HepG2 (cell line): ENCODE measurements around the gene MEF2B. TPM values are rescaled to one million over a fixed set of nuclear protein-coding genes. Genes with fewer than 3 reads are reported as not detected.
A peak's percentile ranks its signal among the peaks of the same experiment; 100 is the strongest.

Experiments
- ARNT ChIP-seq: fragments of 450-650 bp; IDR thresholded peaks from 2 replicates; pipeline ENCODE4 v1.6.1; 2017
- BCL3 ChIP-seq: sonication (generic); formaldehyde crosslinking; IDR thresholded peaks from 2 replicates; pipeline ENCODE4 v1.5.1; 2020; ENCODE audit warnings: mild to moderate bottlenecking, missing genetic modification reagents, moderate library complexity
- CHCHD3 ChIP-seq: sonication (generic); formaldehyde crosslinking; IDR thresholded peaks from 2 replicates; pipeline ENCODE4 v1.8.0; 2022; ENCODE audit warnings: mild to moderate bottlenecking, missing genetic modification reagents, moderate library complexity
- ESRRA ChIP-seq: sonication (generic); formaldehyde crosslinking; IDR thresholded peaks from 2 replicates; pipeline ENCODE4 v1.5.1; 2020; ENCODE audit warnings: mild to moderate bottlenecking, low read depth, missing genetic modification reagents
- FOXO4 ChIP-seq: sonication (generic); formaldehyde crosslinking; conservative IDR thresholded peaks from 2 replicates; pipeline ENCODE4 v1.8.1; 2023; ENCODE audit warnings: missing genetic modification reagents
- HES4 ChIP-seq: sonication (generic); formaldehyde crosslinking; IDR thresholded peaks from 2 replicates; pipeline ENCODE4 v1.9.0; 2021; ENCODE audit warnings: mild to moderate bottlenecking, missing genetic modification reagents, borderline replicate concordance
- KLF16 ChIP-seq, 2 experiments: sonication (generic) in 1 of 2; formaldehyde crosslinking in 1 of 2; IDR thresholded peaks; 2 replicates each; pipeline versions ENCODE4 v1.6.1 to v1.8.0; 2016 to 2023; ENCODE audit warnings: missing genetic modification reagents in 2 of 2, missing compliant biosample characterization in 1 of 2
- MIER2 ChIP-seq: IDR thresholded peaks from 2 replicates; pipeline ENCODE4 v1.6.1; 2016; ENCODE audit warnings: missing biosample characterization, missing genetic modification reagents
- RFXANK ChIP-seq: IDR thresholded peaks from 2 replicates; pipeline ENCODE4 v1.6.1; 2016
- RNF2 ChIP-seq: fragments of 450-650 bp; conservative IDR thresholded peaks from 2 replicates; pipeline ENCODE4 v1.6.1; 2016; ENCODE audit warnings: low read depth
- SKI ChIP-seq: fragments of 450-650 bp; IDR thresholded peaks from one replicate; pipeline ENCODE4 v1.6.1; 2018; ENCODE audit warnings: mild to moderate bottlenecking; ENCODE audit not compliant: partially characterized antibody
- SOX6 ChIP-seq, 2 experiments: fragments of 450-650 bp in 1 of 2; sonication (generic) in 1 of 2; formaldehyde crosslinking in 1 of 2; IDR thresholded peaks; 2 replicates each; pipeline versions ENCODE4 v1.4.0 to v1.6.1; 2017 to 2020; ENCODE audit warnings: antibody characterized with exemption in 1 of 2, mild to moderate bottlenecking in 1 of 2, missing genetic modification reagents in 1 of 2
- ZBTB7A ChIP-seq: sonication (generic); formaldehyde crosslinking; IDR thresholded peaks from 2 replicates; pipeline ENCODE4 v1.8.0; 2022; ENCODE audit warnings: mild to moderate bottlenecking, missing genetic modification reagents
- ZHX2 ChIP-seq, 2 experiments: sonication (generic) in 1 of 2; formaldehyde crosslinking in 1 of 2; IDR thresholded peaks; 2 replicates each; pipeline versions ENCODE4 v1.6.1 to v1.9.0; 2014 to 2022; ENCODE audit warnings: antibody characterized with exemption in 1 of 2, borderline replicate concordance in 1 of 2, inconsistent platforms in 1 of 2, low read depth in 1 of 2, missing genetic modification reagents in 1 of 2
- ZNF362 ChIP-seq: sonication (generic); formaldehyde crosslinking; IDR thresholded peaks from 2 replicates; pipeline ENCODE4 v1.4.0; 2020; ENCODE audit warnings: missing genetic modification reagents, mild to moderate bottlenecking, borderline replicate concordance
- ZNF598 ChIP-seq: sonication (generic); formaldehyde crosslinking; IDR thresholded peaks from 2 replicates; pipeline ENCODE4 v1.5.1; 2020; ENCODE audit warnings: mild to moderate bottlenecking, missing genetic modification reagents, borderline replicate concordance
- ZNF670 ChIP-seq: sonication (generic); formaldehyde crosslinking; IDR thresholded peaks from 2 replicates; pipeline ENCODE4 v1.8.0; 2022; ENCODE audit warnings: mild to moderate bottlenecking, missing genetic modification reagents, borderline replicate concordance
- ZNF766 ChIP-seq: sonication (generic); formaldehyde crosslinking; IDR thresholded peaks from 2 replicates; pipeline ENCODE4 v1.5.0; 2020; ENCODE audit warnings: missing genetic modification reagents, borderline replicate concordance
- ZNF879 ChIP-seq: sonication (generic); formaldehyde crosslinking; IDR thresholded peaks from 2 replicates; pipeline ENCODE4 v1.8.1; 2023; ENCODE audit warnings: missing genetic modification reagents
- ZSCAN9 ChIP-seq: IDR thresholded peaks from 2 replicates; pipeline ENCODE4 v1.6.1; 2016; ENCODE audit warnings: borderline replicate concordance
- polyA plus RNA-seq, 8 experiments: library from polyadenylated mRNA; depleted of rRNA in 3 of 8; stranded (reverse) in 7 of 8; unstranded in 1 of 8; fragments of >200 nt; fragmentation: Illumina TruSeq in 4 of 8; extraction: Trizol in 4 of 8; gene quantifications; 2 replicates each; pipeline versions ENCODE4 v1.2.1 to v1.2.3, GENCODE V29; 2011 to 2016; ENCODE audit warnings: low read depth in 4 of 8, missing spikeins in 1 of 8, mixed read lengths in 1 of 8; ENCODE audit not compliant: insufficient read depth in 1 of 8
- total RNA-seq, 5 experiments: library from RNA; depleted of rRNA; stranded (reverse); fragments of >200 nt; fragmentation: Illumina TruSeq; extraction: Trizol; gene quantifications; 2 replicates each; pipeline ENCODE4 v1.2.3, GENCODE V29; 2016; ENCODE audit warnings: low read depth in 1 of 5

Gene MEF2B
- total and polyA plus RNA-seq, 2 of the 13 experiments (the other 11 are each of a cell fraction or from before 2014, with no cell fraction given), result 1.2 to 1.7 TPM

GRCh38 chr19:19105365-19106055 lies 64.6 kb downstream of the MEF2B start (continued):
- no peak for TF ChIP-seq RNF2
- peak; percentile 56; the same call in 1 of the 2 replicates for TF ChIP-seq ZHX2 (IDR thresholded peaks at IDR 0.05; ENCODE audit: low read depth)
- TF ChIP-seq ZHX2 (CRISPR knock-in tag; IDR thresholded peaks at IDR 0.05; ENCODE audit: borderline replicate concordance), result no peak
- no peak for TF ChIP-seq CHCHD3 (CRISPR knock-in tag)
- no peak for TF ChIP-seq ZBTB7A (CRISPR knock-in tag)
- no peak for TF ChIP-seq ZNF670 (CRISPR knock-in tag)
- TF ChIP-seq ZNF598 (CRISPR knock-in tag), result no peak
- TF ChIP-seq ARNT, result no peak
- no peak for TF ChIP-seq ZNF766
- TF ChIP-seq KLF16 (CRISPR knock-in tag; IDR thresholded peaks at IDR 0.05), result no peak
- no peak for TF ChIP-seq ZNF362 (CRISPR knock-in tag)
- TF ChIP-seq ZNF879 (CRISPR knock-in tag), result no peak
- TF ChIP-seq ZSCAN9 (CRISPR knock-in tag), result no peak
- no peak for TF ChIP-seq SKI
- TF ChIP-seq ESRRA (CRISPR knock-in tag), result 0 out of 2 replicates have a peak, but pooled peaks have one; percentile 28
- TF ChIP-seq FOXO4 (CRISPR knock-in tag), result no peak
- TF ChIP-seq BCL3 (CRISPR knock-in tag), result no peak
- TF ChIP-seq HES4 (CRISPR knock-in tag), result 0 out of 2 replicates have a peak, but pooled peaks have one; percentile 32
- no peak for TF ChIP-seq RFXANK (CRISPR knock-in tag)
- no peak for TF ChIP-seq SOX6 (IDR thresholded peaks at IDR 0.05)
- TF ChIP-seq SOX6 (CRISPR knock-in tag; IDR thresholded peaks at IDR 0.05), result no peak
- no peak for TF ChIP-seq MIER2 (CRISPR knock-in tag)
